ENCODE measurements around the gene EARS2. TPM values are rescaled to one million over a fixed set of nuclear protein-coding genes. Genes with fewer than 3 reads are reported as not detected.

The EARS2 gene
- total and polyA plus RNA-seq, 9 of the 15 experiments (the other 6 are each of a cell fraction or from before 2014, with no cell fraction given): 17.6 to 58.6 (median 36.3) TPM

DNA sequence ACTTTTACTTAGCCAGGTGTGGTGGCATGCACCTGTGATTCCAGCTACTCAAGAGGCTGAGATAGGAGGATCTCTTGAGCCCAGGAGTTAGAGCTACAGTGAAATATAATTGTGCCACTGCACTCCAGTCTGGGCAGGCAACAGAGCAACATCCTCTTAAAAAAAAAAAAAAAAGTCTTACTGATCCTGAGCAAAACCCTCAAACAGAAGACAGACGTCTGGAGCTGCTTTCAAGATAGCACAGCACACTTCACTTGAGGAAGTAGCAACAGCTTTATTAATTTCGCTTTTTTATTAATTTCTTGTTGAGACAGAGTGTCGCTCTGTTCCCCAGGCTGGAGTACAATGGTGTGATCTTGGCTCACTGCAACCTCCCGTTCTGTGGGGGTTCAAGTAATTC lies 36.6 kb downstream of the EARS2 start:
- peaks cover 5 to 8% of the 10 kb centered on the region in 2 experiments; a peak in 3 of 5 replicates for H3K4me1 ChIP-seq (replicated peaks in 1 of 2; ENCODE audit: control insufficient read depth in 2 of 2, insufficient read depth in 2 of 2, low read length in 2 of 2)
- TF ChIP-seq GABPB2 (CRISPR knock-in tag; conservative IDR thresholded peaks at IDR 0.05): no peak
- TF ChIP-seq ZNF431 (CRISPR knock-in tag; IDR thresholded peaks at IDR 0.05): no peak
- TF ChIP-seq ZFP30 (CRISPR knock-in tag; IDR thresholded peaks at IDR 0.05; ENCODE audit: borderline replicate concordance): no peak
- TF ChIP-seq TRIM25 (IDR thresholded peaks at IDR 0.05; ENCODE audit: borderline replicate concordance): no peak
- no peak for TF ChIP-seq FOXA1 (IDR thresholded peaks at IDR 0.05; ENCODE audit: borderline replicate concordance)
- TF ChIP-seq ZNF717 (CRISPR knock-in tag; IDR thresholded peaks at IDR 0.05): no peak
- no peak for TF ChIP-seq ZNF217 (CRISPR knock-in tag; IDR thresholded peaks at IDR 0.05)
- no peak for TF ChIP-seq ZNF592 (IDR thresholded peaks at IDR 0.05)
- no peak for TF ChIP-seq NFE2 (IDR thresholded peaks at IDR 0.05; ENCODE audit: low read depth)
- TF ChIP-seq SUPT5H (IDR thresholded peaks at IDR 0.05): no peak
- TF ChIP-seq EP300 (IDR thresholded peaks at IDR 0.05; ENCODE audit: low read length): no peak

More for the DNA sequence above, 36.6 kb downstream of the EARS2 start:
- POLR2A ChIA-PET: interaction anchor here (0.6 to 1.4 kb wide), 4 partner anchors 8 to 41 kb away, joined by 3 to 7 read pairs (median 4); partner anchors contain the start of genes EARS2 and UBFD1
- Histone ChIP-seq H3K27ac (ENCODE audit: extremely low read depth, low read depth, low read length) (no peak overlapping the region), H2AFZ (ENCODE audit: low read depth, low read length) (no peak overlapping the region), H3K4me2 (ENCODE audit: insufficient read depth, low read length) (no peak overlapping the region), H3K27me3 (ENCODE audit: control insufficient read depth in 2 of 2, insufficient read depth in 2 of 2, low read length in 2 of 2) (no peaks in the 10 kb centered on the region), H3K4me3 (no peak overlapping the region), H3K9ac (ENCODE audit: insufficient read depth in 1 of 2, low read depth in 2 of 2, low read length in 2 of 2) (no peak overlapping the region), H3K79me2 (ENCODE audit: control insufficient read depth, insufficient read depth, low read length) (no peaks in the 10 kb centered on the region), H4K20me1 (replicated peaks; ENCODE audit: control insufficient read depth, insufficient read depth, low read length) (no peaks in the 10 kb centered on the region), H3K36me3 (ENCODE audit: control insufficient read depth, insufficient read depth, low read length) (peaks cover 63% of the 10 kb centered on the region; the same call in 2 of the 3 replicates), H3K9me1 (ENCODE audit: control insufficient read depth, insufficient read depth, low read length) (no peaks in the 10 kb centered on the region), H3K9me3 (replicated peaks; ENCODE audit: control insufficient read depth, insufficient read depth, low read depth, low read length) (no peaks in the 10 kb centered on the region)
- intact Hi-C loops (cut with micrococcal nuclease): no loop called here
- in situ Hi-C loops (cut with MboI): no loop called here
- CTCF ChIA-PET (ENCODE audit: low intra/inter-chr PET ratio): no interaction called here
- no peak for FAIRE-seq
- ATAC-seq: no peak
- 85% methylated on average over 4 of the region's 4 CpGs for WGBS (ENCODE audit: insufficient coverage, low coverage, missing lambda C conversion rate)
- BruUV-seq (replicated peaks): no TSS peak
- no peak for DNase-seq (ENCODE audit: extremely low read depth in 1 of 4, low spot score in 3 of 4)
